GM18517 (cell line): Measurements from ENCODE around the gene TSPEAR.

Experiments
- ATAC-seq: cut with Tn5 transposase; IDR thresholded peaks from one replicate; pipeline ENCODE4 v1.9.1; 2021; ENCODE audit warnings: mild to moderate bottlenecking, moderate library complexity; ENCODE audit not compliant: unreplicated experiment

Gene TSPEAR

GRCh38 chr21:44723177-44724131 is 12.1 kb upstream of the TSPEAR start:
- no peak for ATAC-seq

GRCh38 chr21:44722731-44723130 is 11.4 kb upstream of the TSPEAR start:
- no peak for ATAC-seq

- ATAC-seq: no peak
Observed at GRCh38 chr21:44720170-44720569, 8.8 kb upstream of the TSPEAR start.

GRCh38 chr21:44718571-44718970 is 7.2 kb upstream of the TSPEAR start:
- ATAC-seq: no peak

- no peak for ATAC-seq
Observed at GRCh38 chr21:44718093-44718492, 6.7 kb upstream of the TSPEAR start.

- ATAC-seq: no peak
Observed at GRCh38 chr21:44716984-44717383, 5.6 kb upstream of the TSPEAR start.

GRCh38 chr21:44714905-44715304 is 3.5 kb upstream of the TSPEAR start:
- ATAC-seq: no peak

- ATAC-seq: no peak
Observed at GRCh38 chr21:44713846-44714245, 2.5 kb upstream of the TSPEAR start.

- ATAC-seq: no peak
Observed at GRCh38 chr21:44713130-44713529, 1.8 kb upstream of the TSPEAR start.

GRCh38 chr21:44712203-44713028 is 1.0 kb upstream of the TSPEAR start:
- ATAC-seq: no peak

GRCh38 chr21:44710756-44711326 is 531 bp downstream of the TSPEAR start:
- ATAC-seq: no peak

- no peak for ATAC-seq
Observed at GRCh38 chr21:44710294-44710665, 1.1 kb downstream of the TSPEAR start.

- ATAC-seq: no peak
Observed at GRCh38 chr21:44709426-44710293, 1.7 kb downstream of the TSPEAR start.

GRCh38 chr21:44708866-44709425 is 2.4 kb downstream of the TSPEAR start:
- no peak for ATAC-seq

- no peak for ATAC-seq
Observed at GRCh38 chr21:44708213-44708865, 3.0 kb downstream of the TSPEAR start.

- no peak for ATAC-seq
Observed at GRCh38 chr21:44706706-44707581, 4.4 kb downstream of the TSPEAR start.

GRCh38 chr21:44706026-44706705 is 5.2 kb downstream of the TSPEAR start:
- no peak for ATAC-seq

GRCh38 chr21:44704636-44705001 is 6.8 kb downstream of the TSPEAR start:
- ATAC-seq: no peak
